Sigmoid colon (tissue), 4 donors: ENCODE data around the gene MAT1A.
"Not testable (repeated sequence)": the region's sequence is repeated elsewhere in the genome, so short reads cannot be mapped to it uniquely, and the experiment has no call there.

Experiments
- EP300 ChIP-seq, 4 donors: sonication (generic); formaldehyde crosslinking; IDR thresholded peaks; one replicate each; pipeline ENCODE4 v1.6.1; 2017; ENCODE audit warnings: antibody characterized with exemption in 4 of 4
- POLR2A ChIP-seq, 2 donors: fragments of 450-650 bp; IDR thresholded peaks; one replicate each; pipeline ENCODE4 v1.6.1; 2016; ENCODE audit warnings: antibody characterized with exemption in 2 of 2, mild to moderate bottlenecking in 2 of 2, moderate library complexity in 2 of 2
- POLR2AphosphoS5 ChIP-seq, 4 donors: sonication (generic); formaldehyde crosslinking; IDR thresholded peaks; one replicate each; pipeline ENCODE4 v1.6.1; 2017; ENCODE audit warnings: antibody characterized with exemption in 4 of 4
- TF ChIP-seq, protein P1 (sequence below), 4 experiments: fragments of 450-650 bp in 3 of 4; fragments of 200-600 bp in 1 of 4; IDR thresholded peaks; one replicate each; pipeline ENCODE4 v1.5.1; 2016 to 2019; ENCODE audit warnings: antibody characterized with exemption in 4 of 4, mild to moderate bottlenecking in 3 of 4, moderate library complexity in 2 of 4

DNA sequence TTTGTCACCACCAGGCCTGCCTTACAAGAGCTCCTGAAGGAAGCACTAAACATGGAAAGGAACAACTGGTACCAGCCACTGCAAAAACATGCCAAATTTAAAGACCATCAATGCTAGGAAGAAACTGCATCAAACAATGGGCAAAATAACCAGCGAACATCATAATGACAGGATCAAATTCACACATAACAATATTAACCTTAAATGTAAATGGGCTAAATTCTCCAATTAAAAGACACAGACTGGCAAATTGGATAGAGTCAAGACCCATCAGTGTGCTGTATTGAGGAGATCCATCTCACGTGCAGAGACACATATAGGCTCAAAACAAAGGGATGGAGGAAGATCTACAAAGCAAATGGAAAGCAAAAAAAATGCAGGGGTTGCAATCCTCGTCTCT lies 16.5 kb upstream of the MAT1A start:
- TF ChIP-seq, protein P1, sequence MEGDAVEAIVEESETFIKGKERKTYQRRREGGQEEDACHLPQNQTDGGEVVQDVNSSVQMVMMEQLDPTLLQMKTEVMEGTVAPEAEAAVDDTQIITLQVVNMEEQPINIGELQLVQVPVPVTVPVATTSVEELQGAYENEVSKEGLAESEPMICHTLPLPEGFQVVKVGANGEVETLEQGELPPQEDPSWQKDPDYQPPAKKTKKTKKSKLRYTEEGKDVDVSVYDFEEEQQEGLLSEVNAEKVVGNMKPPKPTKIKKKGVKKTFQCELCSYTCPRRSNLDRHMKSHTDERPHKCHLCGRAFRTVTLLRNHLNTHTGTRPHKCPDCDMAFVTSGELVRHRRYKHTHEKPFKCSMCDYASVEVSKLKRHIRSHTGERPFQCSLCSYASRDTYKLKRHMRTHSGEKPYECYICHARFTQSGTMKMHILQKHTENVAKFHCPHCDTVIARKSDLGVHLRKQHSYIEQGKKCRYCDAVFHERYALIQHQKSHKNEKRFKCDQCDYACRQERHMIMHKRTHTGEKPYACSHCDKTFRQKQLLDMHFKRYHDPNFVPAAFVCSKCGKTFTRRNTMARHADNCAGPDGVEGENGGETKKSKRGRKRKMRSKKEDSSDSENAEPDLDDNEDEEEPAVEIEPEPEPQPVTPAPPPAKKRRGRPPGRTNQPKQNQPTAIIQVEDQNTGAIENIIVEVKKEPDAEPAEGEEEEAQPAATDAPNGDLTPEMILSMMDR (IDR thresholded peaks at IDR 0.05), result not testable (repeated sequence)
- not testable (repeated sequence) for TF ChIP-seq POLR2A, POLR2AphosphoS5, EP300 (IDR thresholded peaks at IDR 0.05)
